ENCODE results near the gene SMAD3.

- TF ChIP-seq CTCF (IDR thresholded peaks at IDR 0.05): no peak
- no peak for TF ChIP-seq POLR2A (IDR thresholded peaks at IDR 0.05)
Measured at GRCh38 chr15:67232591-67232990, 167.2 kb downstream of the SMAD3 start.
